ENCODE results near the gene PROX1. TPM values are rescaled to one million over a fixed set of nuclear protein-coding genes. Genes with fewer than 3 reads are reported as not detected.

PROX1 gene, protein sequence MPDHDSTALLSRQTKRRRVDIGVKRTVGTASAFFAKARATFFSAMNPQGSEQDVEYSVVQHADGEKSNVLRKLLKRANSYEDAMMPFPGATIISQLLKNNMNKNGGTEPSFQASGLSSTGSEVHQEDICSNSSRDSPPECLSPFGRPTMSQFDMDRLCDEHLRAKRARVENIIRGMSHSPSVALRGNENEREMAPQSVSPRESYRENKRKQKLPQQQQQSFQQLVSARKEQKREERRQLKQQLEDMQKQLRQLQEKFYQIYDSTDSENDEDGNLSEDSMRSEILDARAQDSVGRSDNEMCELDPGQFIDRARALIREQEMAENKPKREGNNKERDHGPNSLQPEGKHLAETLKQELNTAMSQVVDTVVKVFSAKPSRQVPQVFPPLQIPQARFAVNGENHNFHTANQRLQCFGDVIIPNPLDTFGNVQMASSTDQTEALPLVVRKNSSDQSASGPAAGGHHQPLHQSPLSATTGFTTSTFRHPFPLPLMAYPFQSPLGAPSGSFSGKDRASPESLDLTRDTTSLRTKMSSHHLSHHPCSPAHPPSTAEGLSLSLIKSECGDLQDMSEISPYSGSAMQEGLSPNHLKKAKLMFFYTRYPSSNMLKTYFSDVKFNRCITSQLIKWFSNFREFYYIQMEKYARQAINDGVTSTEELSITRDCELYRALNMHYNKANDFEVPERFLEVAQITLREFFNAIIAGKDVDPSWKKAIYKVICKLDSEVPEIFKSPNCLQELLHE
- total RNA-seq: 1 to 10 TPM; 1.9 to 3.2 (median 2.5) TPM

DNA sequence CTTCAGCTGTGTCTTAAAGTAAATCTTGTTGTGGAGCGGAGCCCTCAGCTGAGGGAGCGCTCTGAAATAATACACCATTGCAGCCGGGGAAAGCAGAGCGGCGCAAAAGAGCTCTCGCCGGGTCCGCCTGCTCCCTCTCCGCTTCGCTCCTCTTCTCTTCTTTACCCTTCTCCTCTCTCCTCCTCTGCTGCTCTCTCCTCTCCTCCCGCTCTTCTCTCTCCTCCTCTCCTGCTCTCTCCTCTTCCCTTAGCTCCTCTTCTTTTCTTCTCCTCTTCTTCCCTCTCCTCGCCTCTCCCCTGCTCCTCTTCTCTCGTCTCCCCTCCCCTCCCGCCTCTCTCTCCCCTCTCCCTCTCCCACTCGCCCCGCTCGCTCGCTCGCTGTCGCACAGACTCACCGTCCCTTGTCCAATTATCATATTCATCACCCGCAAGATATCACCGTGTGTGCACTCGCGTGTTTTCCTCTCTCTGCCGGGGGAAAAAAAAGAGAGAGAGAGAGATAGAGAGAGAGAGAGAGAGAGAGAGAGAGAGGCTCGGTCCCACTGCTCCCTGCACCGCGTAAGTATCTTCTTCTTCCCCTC, at the start of gene PROX1:
Gene PROX1 (plus strand): TSS at position 47 of the 580 bp plus-strand sequence. CDS start 8,563 bp downstream, outside the sequence.
- H3K4me1 ChIP-seq: peaks cover 0 to 53% (median 13%) of the 10 kb centered on the region in 3 donors
- peaks cover 85% of the 10 kb centered on the region for H3K27me3 ChIP-seq
- H3K9me3 ChIP-seq: no peaks in the 10 kb centered on the region
- TF ChIP-seq POLR2AphosphoS5 (IDR thresholded peaks at IDR 0.05): peak; percentile 45
- TF ChIP-seq, protein P1, sequence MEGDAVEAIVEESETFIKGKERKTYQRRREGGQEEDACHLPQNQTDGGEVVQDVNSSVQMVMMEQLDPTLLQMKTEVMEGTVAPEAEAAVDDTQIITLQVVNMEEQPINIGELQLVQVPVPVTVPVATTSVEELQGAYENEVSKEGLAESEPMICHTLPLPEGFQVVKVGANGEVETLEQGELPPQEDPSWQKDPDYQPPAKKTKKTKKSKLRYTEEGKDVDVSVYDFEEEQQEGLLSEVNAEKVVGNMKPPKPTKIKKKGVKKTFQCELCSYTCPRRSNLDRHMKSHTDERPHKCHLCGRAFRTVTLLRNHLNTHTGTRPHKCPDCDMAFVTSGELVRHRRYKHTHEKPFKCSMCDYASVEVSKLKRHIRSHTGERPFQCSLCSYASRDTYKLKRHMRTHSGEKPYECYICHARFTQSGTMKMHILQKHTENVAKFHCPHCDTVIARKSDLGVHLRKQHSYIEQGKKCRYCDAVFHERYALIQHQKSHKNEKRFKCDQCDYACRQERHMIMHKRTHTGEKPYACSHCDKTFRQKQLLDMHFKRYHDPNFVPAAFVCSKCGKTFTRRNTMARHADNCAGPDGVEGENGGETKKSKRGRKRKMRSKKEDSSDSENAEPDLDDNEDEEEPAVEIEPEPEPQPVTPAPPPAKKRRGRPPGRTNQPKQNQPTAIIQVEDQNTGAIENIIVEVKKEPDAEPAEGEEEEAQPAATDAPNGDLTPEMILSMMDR (IDR thresholded peaks at IDR 0.05): no peak
- peak within 1 kb of the TSS; percentile 12 to 86 (median 80) for H3K27ac ChIP-seq
- 0 to 1% methylated on average over 20 to 28 of the region's 29 CpGs for WGBS, 2 donors (ENCODE audit: low coverage in 1 of 2)
- no peaks in the 10 kb centered on the region for H3K36me3 ChIP-seq
- ATAC-seq: peak; percentile 37
- H3K4me3 ChIP-seq: peak within 1 kb of the TSS; percentile 68 to 80

DNA sequence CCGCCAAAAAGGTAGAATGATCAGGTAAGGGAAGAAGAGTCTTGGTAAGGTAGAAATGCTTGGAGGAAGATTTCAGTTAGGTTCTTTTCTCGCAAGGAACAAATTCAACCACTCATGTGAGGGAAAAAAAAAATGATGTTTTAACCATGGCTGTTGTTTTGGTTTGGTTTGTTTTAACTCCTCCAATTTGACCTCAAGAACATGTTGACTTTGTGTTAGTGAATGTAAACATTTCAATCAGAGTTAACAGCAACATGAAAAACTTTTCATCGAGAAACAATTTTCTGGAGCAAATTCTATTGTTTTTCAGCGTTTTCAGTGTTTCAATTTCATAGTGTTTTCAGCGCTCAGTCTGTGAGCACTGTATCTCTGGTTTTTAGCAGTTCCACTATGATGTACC, 49.0 kb upstream of the PROX1 start:
- Histone ChIP-seq H3K36me3 (no peaks in the 10 kb centered on the region), H3K27ac (no peak overlapping the region), H3K9me3 (no peaks in the 10 kb centered on the region), H3K27me3 (peaks cover 10% of the 10 kb centered on the region), H3K4me3 (no peak overlapping the region), H3K4me1 (no peaks in the 10 kb centered on the region)
- 68 to 84% methylated on average over 5 of the region's 5 CpGs for WGBS, 2 donors (ENCODE audit: low coverage in 1 of 2)
- TF ChIP-seq, protein P1 (IDR thresholded peaks at IDR 0.05): no peak
- TF ChIP-seq EP300 (IDR thresholded peaks at IDR 0.05) (no peak), POLR2AphosphoS5 (IDR thresholded peaks at IDR 0.05) (no peak), POLR2A (IDR thresholded peaks at IDR 0.05) (no peak)
- ATAC-seq: no peak

DNA sequence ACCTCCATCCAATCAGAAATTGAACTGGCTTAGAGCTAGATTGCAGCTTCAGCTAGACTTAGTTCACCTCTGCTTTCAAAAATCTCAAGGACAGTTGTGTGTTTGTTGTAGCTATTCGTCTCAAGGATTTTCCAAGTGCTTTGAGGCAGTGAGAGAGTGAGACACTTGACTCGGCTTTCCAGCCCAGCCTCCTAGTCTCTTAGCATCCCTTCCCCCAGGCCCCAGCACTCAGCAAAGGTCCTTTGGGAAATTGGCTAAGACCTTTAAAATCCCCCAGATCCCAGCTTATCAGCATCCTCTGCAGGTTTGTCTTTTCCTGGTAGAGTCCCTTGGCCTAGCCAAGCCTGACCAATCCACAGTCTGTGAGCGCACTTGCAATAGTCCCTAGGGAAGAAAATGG, 47.9 kb upstream of the PROX1 start:
- Histone ChIP-seq H3K4me1 (no peaks in the 10 kb centered on the region), H3K9me3 (no peaks in the 10 kb centered on the region), H3K27me3 (peaks cover 4% of the 10 kb centered on the region), H3K4me3 (no peak overlapping the region), H3K27ac (no peak overlapping the region), H3K36me3 (no peaks in the 10 kb centered on the region)
- TF ChIP-seq POLR2AphosphoS5 (IDR thresholded peaks at IDR 0.05): no peak
- no peak for TF ChIP-seq POLR2A (IDR thresholded peaks at IDR 0.05)
- 81 to 94% methylated on average over 3 of the region's 3 CpGs for WGBS, 2 donors (ENCODE audit: low coverage in 1 of 2)
- no peak for ATAC-seq

DNA sequence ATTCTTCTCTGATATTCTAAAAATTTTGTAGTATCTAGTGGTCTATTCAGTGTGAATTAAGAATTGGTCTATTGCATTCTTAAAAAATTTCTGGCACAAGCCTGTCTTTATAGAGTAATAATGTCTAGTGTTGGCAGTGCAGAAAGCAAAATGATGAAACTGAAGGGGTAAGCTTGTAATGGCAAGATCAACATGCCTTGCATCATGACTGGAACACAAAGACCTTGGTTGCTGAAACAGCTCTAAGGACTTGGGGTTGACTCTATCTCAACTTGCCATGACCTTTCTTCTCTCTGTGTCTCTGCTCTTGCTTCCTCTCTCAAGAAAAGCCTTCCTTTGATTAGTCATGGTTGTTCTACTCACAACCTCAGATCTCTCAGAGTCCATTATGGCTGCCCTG, 46.8 kb upstream of the PROX1 start:
- Histone ChIP-seq H3K4me3 (no peak overlapping the region), H3K9me3 (no peaks in the 10 kb centered on the region), H3K4me1 (no peaks in the 10 kb centered on the region), H3K36me3 (no peaks in the 10 kb centered on the region), H3K27me3 (peaks cover 10% of the 10 kb centered on the region), H3K27ac (no peak overlapping the region)
- no peak for ATAC-seq
- TF ChIP-seq, protein P1 (IDR thresholded peaks at IDR 0.05): no peak
- TF ChIP-seq POLR2A (IDR thresholded peaks at IDR 0.05) (no peak), EP300 (IDR thresholded peaks at IDR 0.05) (no peak), POLR2AphosphoS5 (IDR thresholded peaks at IDR 0.05) (no peak)

DNA sequence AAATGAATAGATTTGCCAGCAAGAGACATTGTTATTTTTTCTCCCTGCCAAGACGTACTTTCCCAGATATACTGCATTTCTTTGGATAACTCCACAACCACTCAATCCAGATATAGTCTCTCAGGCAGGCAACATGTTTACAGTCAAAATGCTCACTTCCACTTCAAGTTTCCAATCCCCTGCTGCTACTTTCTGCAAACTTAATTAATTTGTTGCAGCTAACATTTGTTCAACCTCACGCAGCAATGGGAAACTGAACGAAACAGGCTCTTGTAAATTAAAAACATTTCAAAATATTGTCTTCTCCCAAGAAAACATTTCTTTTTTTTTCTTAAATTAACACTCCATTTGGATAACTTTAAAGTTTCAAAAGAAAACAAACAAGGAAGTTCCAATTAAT, 45.7 kb upstream of the PROX1 start:
- Histone ChIP-seq H3K27me3 (peaks cover 16% of the 10 kb centered on the region), H3K4me1 (no peaks in the 10 kb centered on the region), H3K9me3 (no peaks in the 10 kb centered on the region), H3K36me3 (no peaks in the 10 kb centered on the region), H3K27ac (no peak overlapping the region), H3K4me3 (no peak overlapping the region)
- WGBS, 2 donors (ENCODE audit: low coverage in 1 of 2): 41 to 51% methylated on average over 3 of the region's 3 CpGs
- TF ChIP-seq, protein P1 (IDR thresholded peaks at IDR 0.05): no peak
- TF ChIP-seq POLR2AphosphoS5 (IDR thresholded peaks at IDR 0.05) (no peak), POLR2A (IDR thresholded peaks at IDR 0.05) (no peak), EP300 (IDR thresholded peaks at IDR 0.05) (no peak)
- no peak for ATAC-seq
